Stimulated activated CD4-positive, alpha-beta T cell treated with anti-CD3 and anti-CD28 coated beads, Interleukin-15, amount 100 ng/mL, for 48 hours (primary cell): Measurements from ENCODE around the gene CDKL5.
"Not testable (repeated sequence)": the region's sequence is repeated elsewhere in the genome, so short reads cannot be mapped to it uniquely, and the experiment has no call there.

Source experiments
- DNase-seq, 2 donors: peaks; one replicate each; pipeline ENCODE4 v3.0.0-alpha.2; 2020; ENCODE audit warnings: low read depth in 2 of 2

CDKL5 gene

GRCh38 chrX:18425199-18426003, at the start of gene CDKL5:
CDKL5 (plus strand) TSS chrX:18425608; CDS start chrX:18507097, 81,489 bp downstream.
- DNase-seq, result peak; percentile 91 to 92

- DNase-seq, result peak in 1 of 2 donors; percentile 8
These were observed 47.6 kb upstream of the CDKL5 start for GRCh38 chrX:18377796-18378195.

GRCh38 chrX:18389966-18390365, 35.4 kb upstream of the CDKL5 start:
- DNase-seq, result no peak

GRCh38 chrX:18390941-18391538, 34.4 kb upstream of the CDKL5 start:
- DNase-seq, result peak; percentile 29 to 46

- DNase-seq, result no peak
These were observed 30.9 kb upstream of the CDKL5 start for GRCh38 chrX:18394477-18394876.

- no peak for DNase-seq
These were observed 23.6 kb upstream of the CDKL5 start for GRCh38 chrX:18401848-18402213.

GRCh38 chrX:18406531-18407266, 18.7 kb upstream of the CDKL5 start:
- DNase-seq, result no peak

- DNase-seq, result no peak
These were observed 15.4 kb upstream of the CDKL5 start for GRCh38 chrX:18410038-18410437.

- no peak for DNase-seq
These were observed 10.0 kb upstream of the CDKL5 start for GRCh38 chrX:18415386-18415785.

GRCh38 chrX:18422325-18422724, 3.1 kb upstream of the CDKL5 start:
- no peak for DNase-seq

- DNase-seq, result no peak
These were observed 2.5 kb upstream of the CDKL5 start for GRCh38 chrX:18422886-18423285.

- peak in 1 of 2 donors; percentile 0 for DNase-seq
These were observed 768 bp upstream of the CDKL5 start for GRCh38 chrX:18424482-18425198.

- DNase-seq, result no peak
These were observed 554 bp downstream of the CDKL5 start for GRCh38 chrX:18426004-18426320.

GRCh38 chrX:18428006-18428405, 2.6 kb downstream of the CDKL5 start:
- no peak for DNase-seq

- not testable (repeated sequence) for DNase-seq
These were observed 7.9 kb downstream of the CDKL5 start for GRCh38 chrX:18433288-18433687.

- no peak for DNase-seq
These were observed 9.5 kb downstream of the CDKL5 start for GRCh38 chrX:18434896-18435295.

GRCh38 chrX:18436017-18436416, 10.6 kb downstream of the CDKL5 start:
- DNase-seq, result no peak

- DNase-seq, result no peak
These were observed 15.4 kb downstream of the CDKL5 start for GRCh38 chrX:18440835-18441234.

- DNase-seq, result no peak
These were observed 16.5 kb downstream of the CDKL5 start for GRCh38 chrX:18441780-18442367.

- no peak for DNase-seq
These were observed 23.0 kb downstream of the CDKL5 start for GRCh38 chrX:18448416-18448815.

- DNase-seq, result no peak
These were observed 23.8 kb downstream of the CDKL5 start for GRCh38 chrX:18449236-18449635.

GRCh38 chrX:18455384-18455783, 30.0 kb downstream of the CDKL5 start:
- no peak for DNase-seq
